ENCODE measurements around the gene FRYL.

- no peak for TF ChIP-seq CTCF (IDR thresholded peaks at IDR 0.05)
- TF ChIP-seq POLR2A (IDR thresholded peaks at IDR 0.05; ENCODE audit: low read depth): no peak
Observed at GRCh38 chr4:48781968-48782367, 1.9 kb upstream of the FRYL start.
